B cell (primary cell): ENCODE measurements around the gene PLEKHG4. TPM values are rescaled to one million over a fixed set of nuclear protein-coding genes. Genes with fewer than 3 reads are reported as not detected.

Experiments used
- ATAC-seq: fragments of 200-7000 bp; cut with Tn5 transposase; one replicate; pipeline ENCODE4 v1.10.0; 2021; ENCODE audit warnings: low read depth, mild to moderate bottlenecking, moderate number of reproducible peaks, moderate library complexity
- CTCF ChIA-PET: fragments of 350-600 bp; sonication (Branson Sonifier 250); formaldehyde crosslinking; loops from one replicate; lab custom pipeline; 2021; ENCODE audit warnings: antibody characterized with exemption, inconsistent platforms; lab: Charles Lee
- POLR2A ChIA-PET: fragments of 350-600 bp; sonication (Branson Sonifier 250); formaldehyde crosslinking; loops from one replicate; lab custom pipeline; 2021; ENCODE audit warnings: antibody characterized with exemption; lab: Charles Lee
- DNase-seq: peaks from one replicate; pipeline ENCODE4 v3.0.0; 2013
- H2AFZ ChIP-seq: 2 replicates; pipeline ENCODE4 v1.6.1; 2012; ENCODE audit warnings: mild to moderate bottlenecking, low read depth, low read length; ENCODE audit not compliant: insufficient read depth, poor library complexity, severe bottlenecking
- H3K27ac ChIP-seq, 2 donors: 1 replicate in 1 of 2; 2 replicates in 1 of 2; pipeline ENCODE4 v1.5.1; 2012 to 2013; ENCODE audit warnings: low read length in 2 of 2, mild to moderate bottlenecking in 2 of 2, moderate library complexity in 1 of 2
- H3K27me3 ChIP-seq, 4 experiments: fragments of 200-600 bp in 1 of 4; sonication (generic) in 1 of 4; replicated peaks in 1 of 4; 1 replicate in 2 of 4; 2 replicates in 2 of 4; pipeline versions ENCODE4 v1.6.1 to v1.7.0; 2013 to 2016; ENCODE audit warnings: low read length in 3 of 4, mild to moderate bottlenecking in 2 of 4, mixed read lengths in 1 of 4, moderate library complexity in 1 of 4; ENCODE audit not compliant: insufficient read depth in 4 of 4, control insufficient read depth in 3 of 4; ENCODE audit errors: control extremely low read depth in 1 of 4
- H3K36me3 ChIP-seq, 2 experiments: replicated peaks in 1 of 2; 1 replicate in 1 of 2; 2 replicates in 1 of 2; pipeline versions ENCODE4 v1.6.1 to v1.7.1; 2013; ENCODE audit warnings: low read length in 1 of 2; ENCODE audit not compliant: insufficient read depth in 2 of 2, control insufficient read depth in 1 of 2; ENCODE audit errors: control extremely low read depth in 1 of 2, extremely low read depth in 1 of 2
- H3K4me1 ChIP-seq, 2 donors: fragments of 200-600 bp in 1 of 2; sonication (generic) in 1 of 2; 1 replicate in 1 of 2; 2 replicates in 1 of 2; pipeline versions ENCODE4 v1.5.1 to v1.6.1; 2013 to 2017; ENCODE audit warnings: low read length in 2 of 2; ENCODE audit not compliant: control insufficient read depth in 2 of 2, insufficient read depth in 2 of 2
- H3K4me2 ChIP-seq: replicated peaks from 2 replicates; pipeline ENCODE3; 2012; ENCODE audit warnings: mild to moderate bottlenecking, low read depth, low read length; ENCODE audit not compliant: poor library complexity, severe bottlenecking
- H3K4me3 ChIP-seq, 5 experiments: fragments of 200-600 bp in 1 of 5; sonication (generic) in 1 of 5; 1 replicate in 3 of 5; 2 replicates in 2 of 5; pipeline versions ENCODE4 v1.5.1 to v1.7.0; 2011 to 2016; ENCODE audit warnings: low read length in 4 of 5, mild to moderate bottlenecking in 4 of 5, low read depth in 2 of 5, control low read depth in 1 of 5, moderate library complexity in 1 of 5; ENCODE audit not compliant: insufficient read depth in 1 of 5; ENCODE audit errors: control extremely low read depth in 1 of 5, extremely low read depth in 1 of 5
- H3K79me2 ChIP-seq: fragments of 200-600 bp; sonication (generic); one replicate; pipeline ENCODE4 v1.6.0; 2016; ENCODE audit warnings: low read length; ENCODE audit not compliant: control insufficient read depth, insufficient read depth
- H3K9ac ChIP-seq: fragments of 200-600 bp; sonication (generic); 2 replicates; pipeline ENCODE4 v1.6.1; 2017; ENCODE audit warnings: mild to moderate bottlenecking, low read length, moderate library complexity
- H3K9me3 ChIP-seq, 3 donors: one replicate each; pipeline versions ENCODE4 v1.6.1 to v1.7.1; 2013; ENCODE audit warnings: low read length in 2 of 3; ENCODE audit not compliant: control insufficient read depth in 2 of 3, insufficient read depth in 1 of 3; ENCODE audit errors: control extremely low read depth in 1 of 3
- H4K20me1 ChIP-seq: 2 replicates; pipeline ENCODE4 v1.6.0; 2012; ENCODE audit warnings: mild to moderate bottlenecking, low read length; ENCODE audit not compliant: insufficient read depth, control insufficient read depth, poor library complexity, severe bottlenecking
- H3K27ac Mint-ChIP-seq: one replicate; pipeline ENCODE4 v1.8.0; 2021; ENCODE audit warnings: mixed read lengths
- H3K27me3 Mint-ChIP-seq: one replicate; pipeline ENCODE4 v1.8.0; 2021; ENCODE audit warnings: mixed read lengths
- H3K4me1 Mint-ChIP-seq: one replicate; pipeline ENCODE4 v1.8.0; 2021; ENCODE audit warnings: mixed read lengths
- H3K4me3 Mint-ChIP-seq: one replicate; pipeline ENCODE4 v1.8.0; 2021; ENCODE audit warnings: mixed read lengths
- H3K9me3 Mint-ChIP-seq: one replicate; pipeline ENCODE4 v1.8.0; 2022; ENCODE audit warnings: mixed read lengths; ENCODE audit not compliant: insufficient read depth
- CTCF ChIP-seq: fragments of 200-600 bp; IDR thresholded peaks from one replicate; pipeline ENCODE4 v1.8.0; 2022; ENCODE audit warnings: antibody characterized with exemption, mild to moderate bottlenecking
- EZH2 ChIP-seq: IDR thresholded peaks from 2 replicates; pipeline ENCODE4 v1.6.1; 2012; ENCODE audit warnings: borderline replicate concordance, low read depth, mild to moderate bottlenecking, moderate library complexity, low read length; ENCODE audit not compliant: insufficient read depth, poor library complexity, severe bottlenecking
- WGBS: methylation state at CpG from one replicate; pipeline ENCODE4 v1.1.5; 2013; ENCODE audit warnings: missing lambda C conversion rate; ENCODE audit not compliant: insufficient coverage; 5-methylcytosine and 5-hydroxymethylcytosine counted together
- intact Hi-C: fragments of 100-400 bp; cut with micrococcal nuclease; formaldehyde crosslinking; loops from one replicate; pipeline ENCODE4 v1.10.0; 2022
- polyA plus RNA-seq: library from polyadenylated mRNA; depleted of rRNA; stranded (reverse); fragments of >200 nt; gene quantifications from 2 replicates; pipeline ENCODE4 v1.2.3, GENCODE V29; 2012
- total RNA-seq, 2 donors: library from RNA; stranded (reverse); fragments of 120-200 nt in 1 of 2; gene quantifications; 1 replicate in 1 of 2; 2 replicates in 1 of 2; pipeline versions ENCODE4 v1.2.3 to v1.2.4, GENCODE V29; 2013 to 2022

The PLEKHG4 gene
- total and polyA plus RNA-seq, 2 donors (not counting 1 experiment from before 2014, with no cell fraction given) = 6.0 to 7.1 TPM

GRCh38 chr16:67301080-67301782, 21.9 kb downstream of the PLEKHG4 start:
- ATAC-seq = no peak
- H3K4me2 ChIP-seq = no peak overlapping the region
- H3K4me3 ChIP-seq = no peak overlapping the region
- intact Hi-C loops = no loop called here
- Mint-ChIP-seq H3K4me1 (no peaks in the 10 kb centered on the region), H3K9me3 (no peaks in the 10 kb centered on the region), H3K27ac (no peak overlapping the region), H3K27me3 (no peaks in the 10 kb centered on the region), H3K4me3 (no peak overlapping the region)
- 94% methylated on average over 3 of the region's 11 CpGs for WGBS
- no peak overlapping the region for H3K27ac ChIP-seq
- H3K4me1 ChIP-seq = no peaks in the 10 kb centered on the region
- H3K79me2 ChIP-seq = no peaks in the 10 kb centered on the region
- H2AFZ ChIP-seq = no peak overlapping the region
- no peak for DNase-seq
- H3K36me3 ChIP-seq = no peaks in the 10 kb centered on the region
- no peak overlapping the region for H3K9ac ChIP-seq
- H3K9me3 ChIP-seq = no peaks in the 10 kb centered on the region
- CTCF ChIA-PET = no interaction called here
- POLR2A ChIA-PET = no interaction called here
- no peaks in the 10 kb centered on the region for H3K27me3 ChIP-seq
- no peak for TF ChIP-seq EZH2
- TF ChIP-seq CTCF = no peak
- no peaks in the 10 kb centered on the region for H4K20me1 ChIP-seq

DNA sequence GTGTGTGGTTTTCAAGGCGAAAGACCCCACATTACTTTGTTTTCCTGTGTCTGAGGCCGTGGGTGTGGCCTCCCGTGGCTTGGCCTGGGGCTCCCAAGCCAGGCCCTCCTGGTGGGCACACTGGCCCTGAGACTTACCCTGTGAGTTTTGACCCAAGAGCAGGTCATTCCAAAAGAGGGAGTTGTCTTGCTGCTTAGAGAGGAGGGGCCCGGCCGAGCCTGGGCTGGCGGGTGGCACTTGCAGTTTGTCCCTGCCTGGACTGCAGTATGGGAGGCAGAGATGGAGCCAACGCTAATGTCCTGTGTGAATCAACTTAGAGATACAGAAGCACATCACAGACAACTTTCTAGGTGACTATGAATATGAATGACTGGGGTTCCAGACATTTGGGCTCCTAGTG, 22.7 kb downstream of the PLEKHG4 start:
- H3K4me2 ChIP-seq = no peak overlapping the region
- no peaks in the 10 kb centered on the region for H3K36me3 ChIP-seq
- H2AFZ ChIP-seq = no peak overlapping the region
- ChIA-PET POLR2A (no interaction called here), CTCF (no interaction called here)
- H4K20me1 ChIP-seq = no peaks in the 10 kb centered on the region
- intact Hi-C loops = no loop called here
- no peaks in the 10 kb centered on the region for H3K79me2 ChIP-seq
- TF ChIP-seq EZH2 = no peak
- no peak for TF ChIP-seq CTCF
- H3K27me3 Mint-ChIP-seq = no peaks in the 10 kb centered on the region
- H3K4me3 ChIP-seq = no peak overlapping the region
- H3K9me3 Mint-ChIP-seq = no peaks in the 10 kb centered on the region
- H3K9ac ChIP-seq = no peak overlapping the region
- H3K27me3 ChIP-seq = no peaks in the 10 kb centered on the region
- H3K9me3 ChIP-seq = no peaks in the 10 kb centered on the region
- WGBS = 100% methylated on average over 2 of the region's 7 CpGs
- H3K4me3 Mint-ChIP-seq = no peak overlapping the region
- DNase-seq (no peak), ATAC-seq (no peak)
- H3K27ac ChIP-seq = no peak overlapping the region
- H3K27ac Mint-ChIP-seq = no peak overlapping the region
- no peaks in the 10 kb centered on the region for H3K4me1 ChIP-seq
- no peaks in the 10 kb centered on the region for H3K4me1 Mint-ChIP-seq
